HTERT RPE-1 (cell line): Measurements from ENCODE around the gene ASPHD2.
"Not testable (repeated sequence)": the region's sequence is repeated elsewhere in the genome, so short reads cannot be mapped to it uniquely, and the experiment has no call there.

Experiments
- in situ Hi-C: fragments of 300-500 bp; cut with MboI; formaldehyde crosslinking; loops from 4 replicates; pipeline ENCODE4 v1.14.3; 2020; ENCODE audit warnings: low sequenced_read_pairs

Gene ASPHD2

GRCh38 chr22:26416256-26416655 lies 12.8 kb upstream of the ASPHD2 start:
- in situ Hi-C loops: no loop called here

GRCh38 chr22:26416670-26417276 lies 12.3 kb upstream of the ASPHD2 start:
- in situ Hi-C loops: no loop called here

- in situ Hi-C loops: no loop called here
Measured at GRCh38 chr22:26417406-26417805, 11.7 kb upstream of the ASPHD2 start.

- in situ Hi-C loops: no loop called here
Measured at GRCh38 chr22:26418620-26419019, 10.4 kb upstream of the ASPHD2 start.

- in situ Hi-C loops: no loop called here
Measured at GRCh38 chr22:26426924-26427323, 2.1 kb upstream of the ASPHD2 start.

GRCh38 chr22:26429458-26430286 lies 612 bp downstream of the ASPHD2 start:
- in situ Hi-C loops: no loop called here

GRCh38 chr22:26430600-26430999 lies 1.5 kb downstream of the ASPHD2 start:
- in situ Hi-C loops: no loop called here

- in situ Hi-C loops: no loop called here
Measured at GRCh38 chr22:26431261-26431995, 2.4 kb downstream of the ASPHD2 start.

GRCh38 chr22:26432619-26433311 lies 3.7 kb downstream of the ASPHD2 start:
- in situ Hi-C loops: no loop called here

- in situ Hi-C loops: no loop called here
Measured at GRCh38 chr22:26433805-26434204, 4.7 kb downstream of the ASPHD2 start.

GRCh38 chr22:26435327-26436093 lies 6.5 kb downstream of the ASPHD2 start:
- in situ Hi-C loops: no loop called here

- in situ Hi-C loops: no loop called here
Measured at GRCh38 chr22:26436903-26437515, 7.9 kb downstream of the ASPHD2 start.

GRCh38 chr22:26437694-26438392 lies 8.8 kb downstream of the ASPHD2 start:
- in situ Hi-C loops: no loop called here

- in situ Hi-C loops: not testable (repeated sequence)
Measured at GRCh38 chr22:26438776-26439175, 9.7 kb downstream of the ASPHD2 start.

GRCh38 chr22:26439559-26439958 lies 10.5 kb downstream of the ASPHD2 start:
- in situ Hi-C loops: no loop called here

GRCh38 chr22:26442086-26442756 lies 13.2 kb downstream of the ASPHD2 start:
- in situ Hi-C loops: no loop called here

GRCh38 chr22:26443901-26444690 lies 15.0 kb downstream of the ASPHD2 start:
- in situ Hi-C loops: no loop called here

GRCh38 chr22:26444777-26445176 lies 15.7 kb downstream of the ASPHD2 start:
- in situ Hi-C loops: no loop called here
